ENCODE measurements around the gene KDM4D.

DNA sequence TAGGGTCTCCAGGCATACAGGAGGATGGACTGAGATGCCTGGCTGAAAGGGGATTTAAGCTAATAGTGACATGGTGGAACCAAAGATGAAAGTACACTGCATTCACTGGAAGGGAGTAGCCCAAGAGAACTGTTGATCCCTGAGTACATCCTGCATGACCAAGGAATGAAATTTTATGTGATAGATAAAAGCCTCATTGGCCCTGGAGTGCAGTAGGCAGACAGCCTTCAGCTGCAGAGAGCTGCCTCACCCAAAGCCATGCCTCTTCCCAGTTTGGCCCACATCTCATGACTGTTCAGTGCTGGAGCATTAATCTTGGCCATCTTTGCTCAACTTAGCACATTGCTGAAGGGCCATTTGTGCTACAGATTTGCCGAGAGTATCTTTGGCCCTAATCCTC, 59.5 kb downstream of the KDM4D start:
- TF ChIP-seq POLR2A (IDR thresholded peaks at IDR 0.05): no peak
- TF ChIP-seq, protein P1, sequence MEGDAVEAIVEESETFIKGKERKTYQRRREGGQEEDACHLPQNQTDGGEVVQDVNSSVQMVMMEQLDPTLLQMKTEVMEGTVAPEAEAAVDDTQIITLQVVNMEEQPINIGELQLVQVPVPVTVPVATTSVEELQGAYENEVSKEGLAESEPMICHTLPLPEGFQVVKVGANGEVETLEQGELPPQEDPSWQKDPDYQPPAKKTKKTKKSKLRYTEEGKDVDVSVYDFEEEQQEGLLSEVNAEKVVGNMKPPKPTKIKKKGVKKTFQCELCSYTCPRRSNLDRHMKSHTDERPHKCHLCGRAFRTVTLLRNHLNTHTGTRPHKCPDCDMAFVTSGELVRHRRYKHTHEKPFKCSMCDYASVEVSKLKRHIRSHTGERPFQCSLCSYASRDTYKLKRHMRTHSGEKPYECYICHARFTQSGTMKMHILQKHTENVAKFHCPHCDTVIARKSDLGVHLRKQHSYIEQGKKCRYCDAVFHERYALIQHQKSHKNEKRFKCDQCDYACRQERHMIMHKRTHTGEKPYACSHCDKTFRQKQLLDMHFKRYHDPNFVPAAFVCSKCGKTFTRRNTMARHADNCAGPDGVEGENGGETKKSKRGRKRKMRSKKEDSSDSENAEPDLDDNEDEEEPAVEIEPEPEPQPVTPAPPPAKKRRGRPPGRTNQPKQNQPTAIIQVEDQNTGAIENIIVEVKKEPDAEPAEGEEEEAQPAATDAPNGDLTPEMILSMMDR (IDR thresholded peaks at IDR 0.05): no peak
